GM10847 (cell line): Measurements from ENCODE around the gene RASSF5.

Experiments used
- POLR2A ChIP-seq: IDR thresholded peaks from 2 replicates; pipeline ENCODE4 v1.6.1; 2011; ENCODE audit not compliant: insufficient read length; ENCODE audit errors: extremely low read depth

The RASSF5 gene

GRCh38 chr1:206487970-206488369 lies 19.4 kb upstream of the RASSF5 start:
- TF ChIP-seq POLR2A = no peak

DNA sequence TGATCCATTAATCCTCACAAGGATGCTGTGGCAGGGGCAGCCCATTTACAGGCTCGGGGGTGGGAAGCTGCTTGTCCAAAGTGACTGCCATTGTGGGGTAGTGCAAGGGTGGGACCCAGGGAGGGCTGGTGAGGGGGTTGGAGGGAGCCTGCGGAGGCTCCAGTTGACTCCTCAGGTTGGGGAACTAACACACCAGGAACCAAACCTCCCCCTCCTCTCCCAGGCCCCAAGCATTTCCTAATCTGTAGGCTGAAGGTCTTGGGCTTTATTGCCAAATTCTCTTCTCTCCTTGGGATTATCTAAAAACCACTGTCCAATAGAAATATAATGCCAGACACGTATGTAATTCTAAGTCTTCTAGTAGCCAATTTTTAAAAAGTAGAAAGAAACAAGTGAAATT lies 18.9 kb upstream of the RASSF5 start:
- no peak for TF ChIP-seq POLR2A

DNA sequence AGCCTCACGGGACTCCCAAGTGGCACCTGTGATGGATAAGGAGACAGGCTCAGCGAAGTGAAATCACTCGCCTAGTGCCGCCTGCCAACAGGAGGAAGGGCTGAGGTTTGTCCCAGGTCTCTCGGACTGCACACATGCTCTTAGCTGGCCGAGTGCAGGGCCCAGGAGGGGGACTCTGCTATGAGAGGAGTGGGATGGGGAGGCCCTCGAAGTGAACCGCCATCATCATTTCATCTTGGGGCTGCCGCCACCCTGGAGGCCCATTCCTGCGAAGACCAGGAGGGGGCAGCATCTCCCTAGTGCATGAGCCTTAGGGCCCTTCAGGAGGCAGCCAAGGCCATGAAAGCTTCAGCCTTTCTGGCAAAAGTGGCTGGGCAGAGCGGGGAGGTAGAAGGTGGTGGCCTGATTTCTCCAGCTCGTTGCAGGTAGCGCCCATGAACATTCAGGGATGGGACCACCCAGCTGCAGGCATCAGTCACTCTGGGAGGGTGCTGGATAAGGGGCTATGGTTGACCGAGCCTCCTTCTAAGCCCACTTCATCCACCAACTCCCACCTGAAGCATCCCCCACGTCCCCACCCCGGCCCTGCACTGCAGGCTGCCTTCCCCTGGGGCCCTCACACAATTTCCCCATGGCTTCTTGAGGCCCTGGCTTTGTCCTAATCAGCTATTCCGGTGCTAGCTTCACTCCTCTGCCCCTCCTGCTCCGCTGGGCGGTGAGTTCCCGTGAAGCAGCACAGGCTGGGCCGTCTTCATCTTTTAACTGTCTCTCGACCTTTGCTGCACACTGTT lies 17.2 kb upstream of the RASSF5 start:
- TF ChIP-seq POLR2A = no peak

DNA sequence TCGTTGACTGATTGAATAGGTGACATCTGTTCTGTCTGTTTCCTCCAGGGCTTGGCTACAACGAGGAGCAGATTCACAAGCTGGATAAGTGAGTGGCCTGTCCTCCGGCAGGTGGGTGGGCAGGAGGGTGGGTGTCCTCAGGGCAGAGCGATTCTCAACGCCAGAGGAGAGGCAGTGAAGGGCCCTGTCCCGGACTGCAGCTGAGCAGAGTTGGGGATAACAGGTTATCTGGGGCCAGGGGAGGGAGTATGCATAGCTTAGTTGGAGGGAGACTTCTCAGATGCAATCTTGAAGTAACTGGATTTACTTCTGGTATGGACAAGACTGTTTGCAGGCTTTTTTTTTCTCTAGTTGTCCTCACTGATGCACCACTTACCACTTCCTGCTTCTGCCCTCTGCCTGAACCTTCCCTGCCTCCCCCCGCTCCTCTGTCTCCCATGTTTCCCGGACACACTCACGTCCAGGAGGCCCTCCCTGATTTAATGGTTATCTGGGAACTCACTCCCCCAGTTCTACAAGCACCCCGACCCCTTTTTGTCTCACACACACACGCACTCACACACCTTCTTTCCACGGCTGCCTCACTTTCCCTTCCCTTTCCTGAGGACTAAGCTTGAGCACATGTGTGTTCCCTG lies 16.4 kb upstream of the RASSF5 start:
- no peak for TF ChIP-seq POLR2A

- no peak for TF ChIP-seq POLR2A
Observed at GRCh38 chr1:206491616-206492015, 15.7 kb upstream of the RASSF5 start.

DNA sequence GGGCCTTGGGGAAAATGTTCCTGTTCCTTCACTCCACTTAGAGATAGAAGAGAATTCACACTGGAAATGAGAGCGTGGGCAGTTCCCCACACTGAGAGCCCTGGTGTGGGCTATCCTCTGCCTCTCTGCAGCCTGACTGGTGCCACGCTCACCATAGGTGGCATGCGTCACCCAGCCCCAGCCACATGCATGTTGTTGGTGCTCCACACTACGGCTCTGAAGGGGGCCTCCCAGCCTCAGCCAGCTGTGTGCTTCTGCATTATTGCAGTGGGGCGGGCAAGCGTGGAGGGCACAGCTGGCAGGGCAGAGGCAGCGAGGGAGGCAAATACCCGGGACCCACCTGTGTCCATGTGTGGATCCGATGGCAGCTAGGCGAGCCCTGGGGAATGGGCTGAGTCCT lies 14.7 kb upstream of the RASSF5 start:
- TF ChIP-seq POLR2A = no peak

DNA sequence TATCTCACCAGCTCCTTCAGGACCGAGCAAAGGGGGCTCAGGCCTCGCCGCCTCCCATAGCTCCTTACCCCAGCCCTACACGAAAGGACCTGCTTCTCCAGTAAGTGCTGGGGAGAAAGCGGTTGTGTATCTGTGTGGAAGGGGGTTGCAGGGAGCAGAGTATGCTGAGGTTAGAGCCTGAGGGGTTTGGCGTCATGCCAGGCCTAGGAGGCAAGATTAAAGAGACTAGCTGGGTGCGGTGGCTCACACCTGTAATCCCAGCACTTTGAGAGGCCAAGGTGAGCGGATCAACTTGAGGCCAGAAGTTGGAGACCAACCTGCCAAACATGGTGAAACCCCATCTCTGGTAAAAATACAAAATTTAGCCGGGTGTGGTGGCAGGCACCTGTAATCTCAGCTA lies 14.1 kb upstream of the RASSF5 start:
- TF ChIP-seq POLR2A = no peak

DNA sequence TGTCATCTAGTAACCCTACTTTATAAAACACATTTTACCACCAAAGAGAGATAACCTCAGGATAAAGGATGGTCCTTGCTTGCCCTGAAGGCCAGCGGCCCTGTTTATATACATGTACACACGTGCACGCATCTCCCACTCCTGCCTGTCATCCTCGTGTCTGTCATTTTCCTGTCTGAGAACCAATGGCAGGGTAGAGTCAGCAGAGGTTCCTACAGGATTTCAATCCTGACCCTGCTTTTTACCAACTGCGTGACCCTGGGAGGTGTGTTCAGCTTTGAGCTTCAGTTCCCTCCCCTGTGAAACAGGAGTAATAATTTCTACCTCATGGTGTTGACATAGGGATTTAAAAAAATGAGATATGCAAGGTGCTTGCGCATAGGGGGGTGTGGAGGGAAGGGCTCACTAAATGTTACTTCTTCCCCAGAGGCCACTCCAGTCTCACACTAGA lies 12.3 kb upstream of the RASSF5 start:
- no peak for TF ChIP-seq POLR2A

GRCh38 chr1:206495493-206496046 lies 11.8 kb upstream of the RASSF5 start:
- no peak for TF ChIP-seq POLR2A

DNA sequence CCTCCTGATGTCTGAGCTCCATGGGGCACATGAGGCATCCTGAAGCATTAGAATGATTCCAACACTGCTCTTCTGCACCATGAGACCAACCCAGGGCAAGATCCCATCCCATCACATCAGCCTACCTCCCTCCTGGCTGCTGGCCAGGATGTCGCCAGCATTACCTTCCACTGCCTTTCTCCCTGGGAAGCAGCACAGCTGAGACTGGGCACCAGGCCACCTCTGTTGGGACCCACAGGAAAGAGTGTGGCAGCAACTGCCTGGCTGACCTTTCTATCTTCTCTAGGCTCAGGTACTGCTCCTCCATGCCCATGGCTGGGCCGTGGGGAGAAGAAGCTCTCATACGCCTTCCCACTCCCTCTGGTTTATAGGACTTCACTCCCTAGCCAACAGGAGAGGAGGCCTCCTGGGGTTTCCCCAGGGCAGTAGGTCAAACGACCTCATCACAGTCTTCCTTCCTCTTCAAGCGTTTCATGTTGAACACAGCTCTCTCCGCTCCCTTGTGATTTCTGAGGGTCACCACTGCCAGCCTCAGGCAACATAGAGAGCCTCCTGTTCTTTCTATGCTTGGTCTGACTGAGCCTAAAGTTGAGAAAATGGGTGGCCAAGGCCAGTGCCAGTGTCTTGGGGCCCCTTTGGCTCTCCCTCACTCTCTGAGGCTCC lies 11.1 kb upstream of the RASSF5 start:
- no peak for TF ChIP-seq POLR2A

- no peak for TF ChIP-seq POLR2A
Observed at GRCh38 chr1:206497363-206497762, 10.0 kb upstream of the RASSF5 start.

DNA sequence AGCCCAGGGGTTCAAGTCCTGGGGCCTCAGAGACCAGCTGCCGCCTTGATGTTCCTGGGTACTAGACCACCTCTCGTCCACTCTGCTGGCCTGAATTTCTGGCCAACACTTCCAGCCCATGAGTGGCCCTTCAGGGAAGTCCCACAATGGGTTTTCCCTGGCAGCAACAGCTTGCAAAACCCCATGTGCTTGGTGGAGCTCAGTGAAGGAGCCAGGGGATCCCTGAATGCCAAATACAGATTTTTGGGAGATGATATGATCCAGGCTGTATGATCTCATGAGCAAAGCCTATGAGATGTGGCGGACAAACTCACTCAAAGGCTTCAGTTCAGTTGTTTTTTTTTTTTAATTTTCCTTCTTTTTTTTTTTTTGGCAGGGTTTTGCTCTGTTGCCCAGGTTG lies 9.6 kb upstream of the RASSF5 start:
- no peak for TF ChIP-seq POLR2A

GRCh38 chr1:206498685-206499084 lies 8.6 kb upstream of the RASSF5 start:
- no peak for TF ChIP-seq POLR2A

DNA sequence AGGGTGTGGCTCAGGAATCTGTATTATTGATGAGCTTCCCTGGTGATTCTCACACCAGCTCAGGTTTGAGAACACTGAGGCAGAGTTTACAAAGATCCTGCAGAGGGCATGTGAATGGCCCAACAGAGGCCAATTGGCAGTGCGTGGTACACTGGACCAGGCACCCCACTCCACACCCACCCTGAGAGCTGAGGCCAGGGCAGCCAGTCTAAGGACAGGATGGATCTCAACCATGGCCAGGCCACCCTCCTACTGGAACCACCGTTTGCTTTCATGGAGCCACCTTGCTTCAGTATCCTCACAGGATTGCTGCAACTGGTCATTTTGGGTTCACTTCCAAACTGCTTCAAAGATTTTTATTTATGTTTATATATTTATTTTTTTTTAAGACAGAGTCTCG lies 7.3 kb upstream of the RASSF5 start:
- no peak for TF ChIP-seq POLR2A

DNA sequence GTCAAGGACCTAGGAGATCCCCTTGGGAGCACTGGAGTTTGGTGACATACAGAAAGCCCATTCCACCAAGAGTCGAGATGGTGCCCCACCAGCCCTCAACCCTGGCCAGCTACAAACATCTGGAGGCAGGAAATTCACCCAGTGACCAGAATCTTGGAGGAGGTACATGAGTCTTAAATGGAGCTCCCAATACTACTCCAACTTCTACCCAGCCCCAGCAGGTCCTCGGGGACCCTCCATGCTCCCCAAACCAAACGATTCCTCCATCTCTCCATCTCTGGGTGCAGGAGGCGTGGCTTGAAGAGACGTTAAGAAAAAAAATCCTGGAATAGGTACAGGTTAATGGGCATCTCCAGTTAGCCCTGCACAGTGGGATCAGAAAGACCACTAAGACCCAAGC lies 5.5 kb upstream of the RASSF5 start:
- TF ChIP-seq POLR2A = no peak

GRCh38 chr1:206502403-206502802 lies 4.9 kb upstream of the RASSF5 start:
- no peak for TF ChIP-seq POLR2A

- no peak for TF ChIP-seq POLR2A
Observed at GRCh38 chr1:206502812-206503211, 4.5 kb upstream of the RASSF5 start.
